ENCODE measurements around the gene ACSM5. TPM values are rescaled to one million over a fixed set of nuclear protein-coding genes. Genes with fewer than 3 reads are reported as not detected.
"Not testable (repeated sequence)": the region's sequence is repeated elsewhere in the genome, so short reads cannot be mapped to it uniquely, and the experiment has no call there.

ACSM5 gene
- total RNA-seq, 2 experiments from 2014 or later, result not detected

GRCh38 chr16:20441191-20441590, 31.9 kb downstream of the ACSM5 start:
- CTCF ChIA-PET, result no interaction called here
- no peak for ATAC-seq
- H3K27me3 Mint-ChIP-seq, result peaks cover 2% of the 10 kb centered on the region
- no peaks in the 10 kb centered on the region for H3K9me3 Mint-ChIP-seq (ENCODE audit: low read depth)
- H3K36me3 Mint-ChIP-seq, result no peaks in the 10 kb centered on the region
- no peak overlapping the region for H3K4me3 Mint-ChIP-seq
- H3K27ac Mint-ChIP-seq, result no peak overlapping the region
- no peak for DNase-seq
- H3K4me1 Mint-ChIP-seq, result no peaks in the 10 kb centered on the region

GRCh38 chr16:20441859-20442258, 32.5 kb downstream of the ACSM5 start:
- H3K4me3 Mint-ChIP-seq; CTCF ChIA-PET; ATAC-seq; DNase-seq; H3K27ac Mint-ChIP-seq; H3K9me3 Mint-ChIP-seq (ENCODE audit: low read depth); H3K36me3 Mint-ChIP-seq; H3K27me3 Mint-ChIP-seq; H3K4me1 Mint-ChIP-seq: not testable (repeated sequence)

- H3K36me3 Mint-ChIP-seq; DNase-seq; H3K9me3 Mint-ChIP-seq (ENCODE audit: low read depth); CTCF ChIA-PET; H3K4me1 Mint-ChIP-seq; H3K4me3 Mint-ChIP-seq; H3K27me3 Mint-ChIP-seq; ATAC-seq; H3K27ac Mint-ChIP-seq: not testable (repeated sequence)
Observed at GRCh38 chr16:20446652-20447393, 37.5 kb downstream of the ACSM5 start.

- H3K4me3 Mint-ChIP-seq; DNase-seq; H3K36me3 Mint-ChIP-seq; H3K9me3 Mint-ChIP-seq (ENCODE audit: low read depth); H3K27ac Mint-ChIP-seq; CTCF ChIA-PET; H3K4me1 Mint-ChIP-seq; H3K27me3 Mint-ChIP-seq; ATAC-seq: not testable (repeated sequence)
Observed at GRCh38 chr16:20451364-20451763, 42.0 kb downstream of the ACSM5 start, which contains the start of gene ACSM2A. Gene ACSM2A (plus strand): TSS chr16:20451521. CDS start chr16:20460115, 8,594 bp downstream.

GRCh38 chr16:20453633-20454032, 44.3 kb downstream of the ACSM5 start:
- not testable (repeated sequence) for H3K27me3 Mint-ChIP-seq

GRCh38 chr16:20459227-20459626, 49.9 kb downstream of the ACSM5 start:
- H3K4me3 Mint-ChIP-seq; H3K4me1 Mint-ChIP-seq; H3K27ac Mint-ChIP-seq; ATAC-seq; CTCF ChIA-PET; H3K27me3 Mint-ChIP-seq; H3K36me3 Mint-ChIP-seq; DNase-seq; H3K9me3 Mint-ChIP-seq (ENCODE audit: low read depth): not testable (repeated sequence)

More at GRCh38 chr16:20453633-20454032, 44.3 kb downstream of the ACSM5 start:
- ATAC-seq; H3K4me1 Mint-ChIP-seq; H3K36me3 Mint-ChIP-seq; H3K4me3 Mint-ChIP-seq; H3K9me3 Mint-ChIP-seq (ENCODE audit: low read depth); DNase-seq; CTCF ChIA-PET; H3K27ac Mint-ChIP-seq: not testable (repeated sequence)

- DNase-seq; CTCF ChIA-PET; H3K27ac Mint-ChIP-seq; H3K36me3 Mint-ChIP-seq; H3K4me3 Mint-ChIP-seq; H3K27me3 Mint-ChIP-seq; H3K9me3 Mint-ChIP-seq (ENCODE audit: low read depth); ATAC-seq; H3K4me1 Mint-ChIP-seq: not testable (repeated sequence)
Observed at GRCh38 chr16:20460313-20460712, 51.0 kb downstream of the ACSM5 start.

- H3K27ac Mint-ChIP-seq; DNase-seq; H3K4me3 Mint-ChIP-seq; H3K9me3 Mint-ChIP-seq (ENCODE audit: low read depth); H3K36me3 Mint-ChIP-seq; ATAC-seq; H3K4me1 Mint-ChIP-seq; CTCF ChIA-PET; H3K27me3 Mint-ChIP-seq: not testable (repeated sequence)
Observed at GRCh38 chr16:20468954-20469353, 59.6 kb downstream of the ACSM5 start.

- H3K27ac Mint-ChIP-seq, DNase-seq, CTCF ChIA-PET: not testable (repeated sequence)
Observed at GRCh38 chr16:20469930-20470329, 60.6 kb downstream of the ACSM5 start.

GRCh38 chr16:20470732-20471131, 61.4 kb downstream of the ACSM5 start:
- H3K4me3 Mint-ChIP-seq; H3K9me3 Mint-ChIP-seq (ENCODE audit: low read depth); H3K27me3 Mint-ChIP-seq: not testable (repeated sequence)

More at GRCh38 chr16:20469930-20470329, 60.6 kb downstream of the ACSM5 start:
- not testable (repeated sequence) for H3K36me3 Mint-ChIP-seq; H3K4me1 Mint-ChIP-seq; H3K27me3 Mint-ChIP-seq; H3K4me3 Mint-ChIP-seq; H3K9me3 Mint-ChIP-seq (ENCODE audit: low read depth); ATAC-seq

GRCh38 chr16:20477188-20477744, 67.9 kb downstream of the ACSM5 start:
- H3K36me3 Mint-ChIP-seq; DNase-seq; H3K9me3 Mint-ChIP-seq (ENCODE audit: low read depth); H3K27me3 Mint-ChIP-seq; H3K4me3 Mint-ChIP-seq; H3K4me1 Mint-ChIP-seq; ATAC-seq; H3K27ac Mint-ChIP-seq; CTCF ChIA-PET: not testable (repeated sequence)

More at GRCh38 chr16:20470732-20471131, 61.4 kb downstream of the ACSM5 start:
- H3K36me3 Mint-ChIP-seq, ATAC-seq, H3K4me1 Mint-ChIP-seq, H3K27ac Mint-ChIP-seq, CTCF ChIA-PET, DNase-seq: not testable (repeated sequence)

GRCh38 chr16:20483989-20484388, 74.7 kb downstream of the ACSM5 start:
- H3K27ac Mint-ChIP-seq; H3K27me3 Mint-ChIP-seq; ATAC-seq; CTCF ChIA-PET; H3K4me3 Mint-ChIP-seq; H3K4me1 Mint-ChIP-seq; H3K36me3 Mint-ChIP-seq; DNase-seq; H3K9me3 Mint-ChIP-seq (ENCODE audit: low read depth): not testable (repeated sequence)

- H3K4me3 Mint-ChIP-seq, result no peak overlapping the region
- ATAC-seq (no peak), DNase-seq (no peak)
- no peaks in the 10 kb centered on the region for H3K4me1 Mint-ChIP-seq
- CTCF ChIA-PET, result no interaction called here
- H3K9me3 Mint-ChIP-seq (ENCODE audit: low read depth), result no peaks in the 10 kb centered on the region
- H3K27me3 Mint-ChIP-seq, result peaks cover 3% of the 10 kb centered on the region
- no peak overlapping the region for H3K27ac Mint-ChIP-seq
- no peaks in the 10 kb centered on the region for H3K36me3 Mint-ChIP-seq
Observed at GRCh38 chr16:20484726-20485125, 75.4 kb downstream of the ACSM5 start.

- H3K27ac Mint-ChIP-seq, result no peak overlapping the region
- no peak for ATAC-seq
- peaks cover 3% of the 10 kb centered on the region for H3K27me3 Mint-ChIP-seq
- no peaks in the 10 kb centered on the region for H3K9me3 Mint-ChIP-seq (ENCODE audit: low read depth)
- DNase-seq, result no peak
- no peak overlapping the region for H3K4me3 Mint-ChIP-seq
- H3K36me3 Mint-ChIP-seq, result no peaks in the 10 kb centered on the region
- CTCF ChIA-PET, result no interaction called here
- no peaks in the 10 kb centered on the region for H3K4me1 Mint-ChIP-seq
Observed at GRCh38 chr16:20485408-20485807, 76.1 kb downstream of the ACSM5 start.

All from activated CD8-positive, alpha-beta memory T cell treated with anti-CD3 and anti-CD28 coated beads, Interleukin-2, amount 10 ng/mL, durations not matched to agents 7 days and 5 days (primary cell).